M059J (cell line): ENCODE data around the gene GAR1. TPM values are rescaled to one million over a fixed set of nuclear protein-coding genes. Genes with fewer than 3 reads are reported as not detected.
"Not testable (repeated sequence)": the region's sequence is repeated elsewhere in the genome, so short reads cannot be mapped to it uniquely, and the experiment has no call there.

Experiments used
- DNase-seq: peaks from one replicate; pipeline ENCODE4 v3.0.0-alpha.2; 2012; ENCODE audit warnings: low read depth
- total RNA-seq: library from RNA; depleted of rRNA; stranded (reverse); fragments of >200 nt; shearing (Covaris generic); gene quantifications from 2 replicates; pipeline ENCODE4 v1.2.3, GENCODE V29; 2014; rRNA removed

The GAR1 gene
- total RNA-seq, 1 experiment from 2014 or later: 8.7 TPM

- no peak for DNase-seq
These were observed 31.0 kb downstream of the GAR1 start for GRCh38 chr4:109846395-109847098.

DNA sequence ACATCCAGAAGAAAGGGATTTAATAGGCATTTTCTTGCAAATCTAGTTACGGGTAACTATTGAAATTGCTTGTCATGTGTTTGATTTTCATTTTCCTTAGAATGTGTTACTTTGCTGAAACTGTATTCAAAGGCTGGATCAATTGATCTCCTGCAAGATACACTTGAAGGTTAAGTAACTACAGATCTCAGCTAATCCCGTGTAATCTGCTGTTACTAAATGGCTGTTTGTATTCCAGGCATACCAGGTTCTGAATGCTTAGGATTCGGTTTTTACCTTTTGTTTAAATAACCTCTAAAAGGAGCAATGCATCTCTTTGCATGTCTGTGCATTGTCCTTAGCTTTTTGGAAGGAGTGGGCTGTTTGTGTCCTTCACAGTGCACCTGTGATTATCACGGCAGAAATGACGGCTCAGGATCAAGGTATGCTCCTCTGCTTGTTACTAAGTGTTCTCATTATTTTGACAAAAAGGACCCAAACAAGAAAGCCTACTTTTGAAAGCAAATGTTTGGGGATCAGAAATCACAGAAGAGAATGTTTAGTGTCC lies 32.4 kb downstream of the GAR1 start, which contains the start of gene LRIT3:
Gene LRIT3 (plus strand): TSS at position 212 of the 547 bp plus-strand sequence. CDS start 95 bp downstream, at position 307.
- no peak for DNase-seq

- DNase-seq: no peak
These were observed 32.9 kb downstream of the GAR1 start for GRCh38 chr4:109848501-109848900.

DNA sequence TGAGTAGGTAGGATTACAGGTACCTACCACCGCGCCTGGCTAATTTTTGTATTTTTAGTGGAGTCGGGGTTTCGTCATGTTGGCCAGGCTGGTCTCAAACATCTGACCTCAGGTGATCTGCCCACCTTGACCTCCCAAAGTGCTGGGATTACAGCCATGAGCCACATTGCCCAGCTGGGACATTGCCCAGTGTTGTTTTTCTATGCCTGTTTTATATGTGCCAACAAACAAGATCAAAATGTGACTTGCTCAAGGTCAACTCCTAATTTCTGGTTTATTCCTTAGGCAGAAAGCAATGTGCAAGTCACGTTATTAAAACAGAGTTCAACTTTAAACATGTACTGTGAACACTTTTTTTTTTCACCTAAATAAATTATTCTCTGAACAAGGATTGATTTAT lies 35.0 kb downstream of the GAR1 start:
- DNase-seq: no peak

- DNase-seq: not testable (repeated sequence)
These were observed 44.1 kb downstream of the GAR1 start for GRCh38 chr4:109859426-109860300.

DNA sequence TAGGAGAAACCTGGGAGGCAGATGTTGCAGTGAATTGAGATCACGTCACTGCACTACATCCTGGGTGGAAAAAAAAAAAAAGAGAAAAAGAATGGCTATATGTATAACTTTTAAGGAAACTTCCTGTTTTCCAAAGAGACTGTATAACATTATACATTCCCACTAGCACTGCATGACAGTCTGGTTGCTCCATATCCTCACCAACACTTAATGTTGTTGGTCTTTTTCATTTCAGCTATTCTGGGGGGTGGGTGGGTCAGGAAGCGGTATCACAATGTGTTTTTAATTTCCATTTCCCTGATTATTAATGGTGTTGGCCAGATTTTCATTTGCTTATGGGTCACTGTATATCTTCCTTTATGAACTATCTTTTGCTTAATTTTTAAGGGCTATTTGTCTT lies 45.7 kb downstream of the GAR1 start:
- DNase-seq: no peak

DNA sequence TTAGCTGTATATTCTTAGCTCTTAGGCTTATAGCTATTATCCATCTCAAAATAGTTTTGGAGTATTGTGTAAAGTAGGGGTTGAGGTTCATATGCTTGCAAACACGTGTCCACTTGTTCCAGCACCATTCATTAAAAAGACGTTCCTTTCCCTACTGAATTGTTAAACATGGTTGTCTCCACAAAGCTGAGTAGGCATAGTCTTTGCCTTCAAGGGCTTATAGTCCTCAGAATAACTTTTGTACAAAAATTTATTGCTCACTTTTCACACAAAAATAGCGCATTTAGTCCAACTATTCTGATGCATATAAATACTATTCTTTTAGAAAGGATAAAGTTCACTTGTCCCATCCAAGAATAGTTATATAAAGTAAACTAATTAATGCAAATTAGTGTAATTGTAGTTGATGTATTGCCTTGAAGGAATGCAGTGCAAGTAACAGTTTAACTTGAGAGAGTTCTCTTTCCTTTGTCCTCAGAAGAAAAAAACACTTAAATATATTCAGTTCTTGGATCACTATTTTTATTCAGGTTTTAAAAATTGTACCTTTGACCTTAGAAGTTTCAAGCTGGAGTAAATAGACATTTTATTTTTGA lies 46.5 kb downstream of the GAR1 start:
- no peak for DNase-seq

GRCh38 chr4:109864134-109864533 lies 48.6 kb downstream of the GAR1 start:
- no peak for DNase-seq

DNA sequence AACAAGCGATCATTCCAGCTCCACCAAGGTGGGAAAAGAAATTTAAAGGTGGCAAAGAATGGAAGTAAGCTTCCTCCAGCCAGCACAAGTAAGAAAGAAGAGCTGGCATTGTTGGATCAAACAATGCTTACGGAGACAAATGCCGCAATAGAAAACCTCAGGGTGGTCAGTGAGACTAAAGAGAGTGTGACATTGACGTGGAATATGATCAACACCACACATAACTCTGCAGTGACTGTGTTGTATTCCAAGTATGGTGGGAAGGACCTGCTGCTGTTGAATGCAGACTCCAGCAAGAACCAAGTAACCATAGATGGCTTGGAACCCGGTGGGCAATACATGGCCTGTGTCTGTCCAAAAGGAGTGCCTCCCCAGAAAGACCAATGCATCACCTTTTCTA lies 54.5 kb downstream of the GAR1 start:
- no peak for DNase-seq

- no peak for DNase-seq
These were observed 56.5 kb downstream of the GAR1 start for GRCh38 chr4:109872065-109872464.

- DNase-seq: no peak
These were observed 57.5 kb downstream of the GAR1 start for GRCh38 chr4:109872950-109873656.

DNA sequence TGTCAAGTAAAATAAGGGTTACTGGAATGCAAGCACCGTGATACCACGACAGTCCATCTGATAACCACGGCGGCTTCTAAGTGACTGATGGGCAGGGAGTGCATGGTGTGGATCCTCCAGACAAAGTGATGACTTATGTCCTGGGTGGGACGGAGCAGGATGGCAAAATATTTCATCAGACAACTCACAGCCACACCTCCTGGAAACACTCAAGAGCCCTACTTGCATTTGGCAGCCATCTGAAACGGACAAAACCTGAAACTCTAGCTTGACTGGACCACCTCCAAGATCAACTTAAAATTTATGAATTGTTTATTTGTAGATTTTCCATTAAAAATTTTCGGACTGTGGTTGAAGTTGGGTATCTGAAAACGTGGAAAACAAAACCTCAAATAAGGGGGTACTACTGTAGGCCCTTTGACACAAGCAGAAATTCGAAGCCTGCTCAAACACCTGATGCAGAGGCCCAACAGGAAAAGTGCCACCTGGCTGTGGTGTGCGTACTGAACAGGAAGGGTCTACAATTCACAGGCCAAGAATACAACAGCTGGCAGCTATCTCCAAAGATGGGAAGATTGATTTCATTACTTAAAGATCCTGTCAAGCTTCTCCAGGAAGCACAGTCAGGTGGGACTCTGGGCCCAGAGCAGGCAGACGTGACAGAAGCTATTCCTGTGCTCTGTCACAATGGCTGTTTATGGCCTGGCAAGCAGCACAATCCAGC lies 58.4 kb downstream of the GAR1 start:
- DNase-seq: no peak

Other genes with a start within 250 kb of the GAR1 start
- gene CASP6, start 112.3 kb upstream of the GAR1 start, total RNA-seq: 28.6 and 54.1 TPM in 2 replicates
- gene PLA2G12A, start 85.7 kb upstream of the GAR1 start, total RNA-seq: 25.8 and 44.1 TPM in 2 replicates
- 38.1 and 55.0 TPM in 2 replicates for gene CFI, start 13.8 kb upstream of the GAR1 start, total RNA-seq
- not detected in 2 replicates for gene RRH, start 12.2 kb downstream of the GAR1 start, total RNA-seq
- not detected in 2 replicates for gene LRIT3, start 32.3 kb downstream of the GAR1 start, total RNA-seq
- 4.9 TPM in 2 replicates for gene EGF, start 97.1 kb downstream of the GAR1 start, total RNA-seq